ENCODE data around the gene SCN9A.

SCN9A gene

DNA sequence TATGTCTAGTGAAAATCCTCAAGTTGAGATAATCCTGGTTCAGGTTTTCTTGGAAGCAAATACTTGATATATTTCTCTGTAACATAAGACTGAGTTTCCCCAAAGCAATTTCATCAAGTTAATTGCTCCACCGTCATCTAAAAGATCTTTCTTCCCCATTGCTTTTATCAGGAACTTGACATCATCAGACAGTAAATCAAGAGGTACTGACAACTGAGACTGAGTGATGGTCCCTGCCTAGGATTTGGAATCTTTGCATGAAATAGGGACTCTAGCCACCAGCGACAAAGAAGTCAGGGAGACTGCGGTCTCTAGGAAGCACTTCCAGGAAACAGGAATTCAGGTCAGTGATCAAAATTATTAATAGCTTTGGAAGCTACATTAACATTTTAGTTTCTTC is 204.5 kb downstream of the SCN9A start:
- no peak overlapping the region for H3K27ac Mint-ChIP-seq
- H3K27me3 Mint-ChIP-seq = peaks cover 3% of the 10 kb centered on the region
- H3K36me3 Mint-ChIP-seq (ENCODE audit: low read depth) = no peaks in the 10 kb centered on the region

DNA sequence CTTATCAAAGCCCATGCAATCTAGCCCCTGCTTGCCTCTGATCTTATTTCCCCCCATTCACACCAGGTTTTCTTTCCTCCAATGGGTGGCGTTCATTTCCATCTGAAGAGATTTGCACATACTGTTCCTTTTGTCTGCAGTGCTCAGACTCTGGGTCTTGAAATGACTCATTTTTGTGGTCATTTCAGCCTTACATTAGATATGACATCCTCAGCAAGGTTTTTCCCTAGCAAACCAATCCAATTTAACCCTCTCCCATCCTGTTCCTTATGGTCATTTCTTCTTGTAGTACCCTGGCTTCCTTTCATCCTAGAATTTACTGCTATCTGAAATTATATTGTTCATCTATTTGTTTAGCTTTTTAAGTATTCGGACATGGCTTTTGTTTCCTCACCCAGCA is 205.4 kb downstream of the SCN9A start:
- no peak overlapping the region for H3K4me3 Mint-ChIP-seq
- H3K27me3 Mint-ChIP-seq = peaks cover 3% of the 10 kb centered on the region
- no peaks in the 10 kb centered on the region for H3K4me1 Mint-ChIP-seq (ENCODE audit: low read depth)
- no peaks in the 10 kb centered on the region for H3K9me3 Mint-ChIP-seq
- H3K36me3 Mint-ChIP-seq (ENCODE audit: low read depth) = no peaks in the 10 kb centered on the region
- H3K27ac Mint-ChIP-seq = no peak overlapping the region

More for the DNA sequence above, 204.5 kb downstream of the SCN9A start:
- Mint-ChIP-seq H3K4me1 (ENCODE audit: low read depth) (no peaks in the 10 kb centered on the region), H3K4me3 (no peak overlapping the region), H3K9me3 (no peaks in the 10 kb centered on the region)

GRCh38 chr2:166167449-166167848 is 208.3 kb downstream of the SCN9A start:
- Mint-ChIP-seq H3K27ac (no peak overlapping the region), H3K36me3 (ENCODE audit: low read depth) (no peaks in the 10 kb centered on the region), H3K9me3 (no peaks in the 10 kb centered on the region), H3K4me3 (no peak overlapping the region), H3K4me1 (ENCODE audit: low read depth) (no peaks in the 10 kb centered on the region), H3K27me3 (peaks cover 3% of the 10 kb centered on the region)

GRCh38 chr2:166163775-166164174 is 212.0 kb downstream of the SCN9A start:
- Mint-ChIP-seq H3K36me3 (ENCODE audit: low read depth) (no peaks in the 10 kb centered on the region), H3K4me1 (ENCODE audit: low read depth) (no peaks in the 10 kb centered on the region), H3K27ac (no peak overlapping the region), H3K27me3 (peaks cover 7% of the 10 kb centered on the region), H3K9me3 (no peaks in the 10 kb centered on the region), H3K4me3 (no peak overlapping the region)

DNA sequence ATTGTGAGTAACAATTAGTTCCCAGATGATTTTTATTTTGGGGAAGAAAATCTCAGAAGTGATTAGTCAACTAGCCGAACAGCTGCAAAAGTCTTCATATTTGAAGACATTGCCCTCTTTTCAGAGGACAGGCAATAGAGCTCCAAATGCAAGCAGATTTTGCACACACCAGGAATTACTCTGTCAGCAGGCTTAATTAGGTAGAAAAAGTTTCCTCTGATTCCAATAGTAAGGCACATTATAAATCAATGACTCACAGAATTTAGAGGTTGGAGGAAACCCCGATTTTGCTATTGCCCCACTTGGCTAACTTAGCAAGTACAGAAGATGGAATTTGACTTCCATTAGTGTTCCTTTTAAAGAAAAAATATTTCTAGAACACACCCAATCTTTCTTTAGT is 217.2 kb downstream of the SCN9A start:
- no peak overlapping the region for H3K4me3 Mint-ChIP-seq
- peaks cover 14% of the 10 kb centered on the region for H3K27me3 Mint-ChIP-seq
- no peaks in the 10 kb centered on the region for H3K9me3 Mint-ChIP-seq
- no peak overlapping the region for H3K27ac Mint-ChIP-seq
- no peaks in the 10 kb centered on the region for H3K4me1 Mint-ChIP-seq (ENCODE audit: low read depth)
- H3K36me3 Mint-ChIP-seq (ENCODE audit: low read depth) = no peaks in the 10 kb centered on the region

GRCh38 chr2:166157578-166157977 is 218.2 kb downstream of the SCN9A start:
- Mint-ChIP-seq H3K9me3 (no peaks in the 10 kb centered on the region), H3K36me3 (ENCODE audit: low read depth) (no peaks in the 10 kb centered on the region), H3K27ac (no peak overlapping the region), H3K4me1 (ENCODE audit: low read depth) (no peaks in the 10 kb centered on the region), H3K4me3 (no peak overlapping the region), H3K27me3 (peaks cover 17% of the 10 kb centered on the region)

GRCh38 chr2:166156985-166157490 is 218.7 kb downstream of the SCN9A start:
- Mint-ChIP-seq H3K9me3 (no peaks in the 10 kb centered on the region), H3K4me1 (ENCODE audit: low read depth) (no peaks in the 10 kb centered on the region), H3K27me3 (peaks cover 17% of the 10 kb centered on the region), H3K27ac (no peak overlapping the region), H3K4me3 (no peak overlapping the region), H3K36me3 (ENCODE audit: low read depth) (no peaks in the 10 kb centered on the region)

GRCh38 chr2:166155589-166155988 is 220.2 kb downstream of the SCN9A start:
- H3K4me1 Mint-ChIP-seq (ENCODE audit: low read depth) = no peaks in the 10 kb centered on the region

GRCh38 chr2:166154685-166155338 is 220.9 kb downstream of the SCN9A start:
- Mint-ChIP-seq H3K4me3 (no peak overlapping the region), H3K36me3 (ENCODE audit: low read depth) (no peaks in the 10 kb centered on the region), H3K27ac (no peak overlapping the region), H3K9me3 (no peaks in the 10 kb centered on the region), H3K4me1 (ENCODE audit: low read depth) (no peaks in the 10 kb centered on the region), H3K27me3 (peaks cover 16% of the 10 kb centered on the region)

More at GRCh38 chr2:166155589-166155988, 220.2 kb downstream of the SCN9A start:
- no peaks in the 10 kb centered on the region for H3K36me3 Mint-ChIP-seq (ENCODE audit: low read depth)
- H3K4me3 Mint-ChIP-seq = no peak overlapping the region
- no peak overlapping the region for H3K27ac Mint-ChIP-seq
- H3K9me3 Mint-ChIP-seq = no peaks in the 10 kb centered on the region
- H3K27me3 Mint-ChIP-seq = peaks cover 17% of the 10 kb centered on the region

GRCh38 chr2:166152064-166152463 is 223.7 kb downstream of the SCN9A start:
- H3K9me3 Mint-ChIP-seq = no peaks in the 10 kb centered on the region
- no peak overlapping the region for H3K27ac Mint-ChIP-seq
- no peaks in the 10 kb centered on the region for H3K36me3 Mint-ChIP-seq (ENCODE audit: low read depth)
- H3K27me3 Mint-ChIP-seq = peaks cover 7% of the 10 kb centered on the region
- no peaks in the 10 kb centered on the region for H3K4me1 Mint-ChIP-seq (ENCODE audit: low read depth)
- no peak overlapping the region for H3K4me3 Mint-ChIP-seq

DNA sequence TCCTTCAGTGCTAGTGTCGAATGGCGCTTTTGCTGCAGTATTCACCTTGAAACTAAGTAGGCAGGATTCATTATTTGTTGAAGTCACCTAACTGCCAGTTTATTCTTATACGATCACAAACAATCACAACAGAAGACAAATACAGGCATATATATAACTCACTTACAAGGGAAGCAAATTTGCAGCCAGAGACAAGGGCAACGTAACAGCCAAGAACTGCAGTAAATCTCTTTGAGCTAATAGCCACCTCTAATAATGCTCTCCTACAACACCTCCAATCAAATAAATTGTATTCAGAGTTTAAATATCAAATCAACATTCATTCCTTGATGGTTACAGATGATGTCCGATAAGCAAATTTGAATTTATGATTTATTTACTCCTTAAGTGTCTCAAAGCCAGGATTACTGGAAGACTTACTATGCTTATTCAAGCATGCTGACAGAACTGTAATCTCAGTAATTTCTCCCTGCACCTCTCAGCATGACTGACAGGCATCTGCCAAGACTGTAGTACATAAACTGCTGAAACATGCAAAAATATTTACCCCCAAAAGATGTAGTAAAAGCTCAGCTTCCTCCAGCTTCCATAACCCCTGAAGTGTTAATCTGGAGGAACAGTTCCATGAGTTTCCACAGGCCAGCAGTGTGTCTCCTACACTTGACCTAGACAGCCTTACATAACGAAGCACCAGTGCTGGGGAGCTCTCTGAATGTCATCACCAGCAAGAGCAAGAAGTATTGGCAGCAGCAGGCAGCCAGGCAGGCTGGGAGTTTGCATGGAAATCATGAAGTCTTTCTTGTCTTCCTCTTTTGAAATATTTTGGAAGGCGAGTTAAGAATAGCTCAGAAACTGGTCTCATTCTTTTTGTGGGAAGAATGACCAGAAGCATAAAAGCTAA is 227.0 kb downstream of the SCN9A start:
- Mint-ChIP-seq H3K9me3 (no peaks in the 10 kb centered on the region), H3K27me3 (peaks cover 4% of the 10 kb centered on the region), H3K27ac (no peak overlapping the region), H3K4me1 (ENCODE audit: low read depth) (no peaks in the 10 kb centered on the region), H3K4me3 (no peak overlapping the region), H3K36me3 (ENCODE audit: low read depth) (no peaks in the 10 kb centered on the region)

DNA sequence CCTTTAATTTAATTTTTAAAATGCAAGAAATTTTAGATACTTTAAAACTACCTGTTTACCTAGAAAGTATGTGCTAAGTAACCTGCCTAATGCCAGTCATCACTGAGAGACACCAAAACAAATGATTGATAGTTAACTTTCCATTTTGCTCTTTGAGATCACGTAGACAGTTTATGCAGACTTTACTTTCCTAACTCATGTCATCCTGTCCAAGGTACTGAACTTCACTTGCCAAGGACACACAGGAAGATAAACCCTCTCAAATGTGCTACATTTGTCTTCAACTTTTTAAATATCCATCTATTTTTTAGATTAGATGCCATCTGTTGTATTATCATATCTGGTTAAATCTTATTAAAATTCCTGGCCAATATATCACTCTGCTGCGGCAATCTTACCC is 227.9 kb downstream of the SCN9A start:
- H3K27me3 Mint-ChIP-seq = no peaks in the 10 kb centered on the region
- no peaks in the 10 kb centered on the region for H3K36me3 Mint-ChIP-seq (ENCODE audit: low read depth)
- H3K4me3 Mint-ChIP-seq = no peak overlapping the region
- no peak overlapping the region for H3K27ac Mint-ChIP-seq
- no peaks in the 10 kb centered on the region for H3K4me1 Mint-ChIP-seq (ENCODE audit: low read depth)
- no peaks in the 10 kb centered on the region for H3K9me3 Mint-ChIP-seq
